ENCODE data around the gene PACRG.

DNA sequence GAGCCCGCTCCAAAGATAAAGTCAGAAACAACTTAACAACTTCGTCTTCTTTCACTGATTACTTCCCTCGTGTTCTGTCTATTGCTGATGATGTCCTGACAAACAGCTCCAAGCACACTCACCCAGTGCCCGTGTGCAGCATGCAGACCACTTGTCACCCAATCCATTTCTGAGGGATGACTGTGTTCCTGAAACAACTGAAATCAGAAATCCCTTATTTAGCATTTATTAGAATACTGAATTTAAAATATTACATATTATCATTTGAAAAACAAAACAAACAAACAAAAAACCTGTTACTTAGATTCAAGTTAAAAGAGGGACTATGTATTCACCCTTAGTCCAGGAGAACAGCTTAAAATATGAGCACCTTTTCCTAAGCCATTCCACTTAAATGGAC is 463.0 kb downstream of the PACRG start:
- TF ChIP-seq POLR2AphosphoS5 (IDR thresholded peaks at IDR 0.05; ENCODE audit: low read depth, low read length) (no peak), POLR2A (IDR thresholded peaks at IDR 0.05; ENCODE audit: low read depth, low read length) (no peak), TAF1 (IDR thresholded peaks at IDR 0.05; ENCODE audit: borderline replicate concordance, low read depth, low read length) (no peak)

Data from GM12892 (cell line).